ENCODE data around the gene RPL31.

The RPL31 gene

GRCh38 chr2:100976061-100976460 lies 26.0 kb upstream of the RPL31 start:
- DNase-seq: no peak

- no peak for DNase-seq
Observed at GRCh38 chr2:100976645-100977391, 25.3 kb upstream of the RPL31 start.

- DNase-seq: no peak
Observed at GRCh38 chr2:100977511-100977910, 24.6 kb upstream of the RPL31 start.

GRCh38 chr2:100978582-100979191 lies 23.4 kb upstream of the RPL31 start:
- no peak for DNase-seq

GRCh38 chr2:100980046-100980445 lies 22.0 kb upstream of the RPL31 start:
- no peak for DNase-seq

GRCh38 chr2:100981011-100981410 lies 21.1 kb upstream of the RPL31 start:
- no peak for DNase-seq

- no peak for DNase-seq
Observed at GRCh38 chr2:100982431-100982861, 19.6 kb upstream of the RPL31 start.

GRCh38 chr2:100983201-100983600 lies 18.9 kb upstream of the RPL31 start:
- no peak for DNase-seq

- DNase-seq: no peak
Observed at GRCh38 chr2:100983684-100984310, 18.3 kb upstream of the RPL31 start.

GRCh38 chr2:100984892-100985307 lies 17.2 kb upstream of the RPL31 start:
- no peak for DNase-seq

GRCh38 chr2:100986157-100986556 lies 15.9 kb upstream of the RPL31 start:
- DNase-seq: no peak

- no peak for DNase-seq
Observed at GRCh38 chr2:100987536-100987935, 14.6 kb upstream of the RPL31 start.

- no peak for DNase-seq
Observed at GRCh38 chr2:100987974-100988373, 14.1 kb upstream of the RPL31 start.

- DNase-seq: no peak
Observed at GRCh38 chr2:100988630-100989417, 13.3 kb upstream of the RPL31 start.

- DNase-seq: no peak
Observed at GRCh38 chr2:100989666-100990065, 12.4 kb upstream of the RPL31 start.

- DNase-seq: no peak
Observed at GRCh38 chr2:100990166-100990565, 11.9 kb upstream of the RPL31 start.

GRCh38 chr2:100990650-100991403 lies 11.3 kb upstream of the RPL31 start:
- no peak for DNase-seq

- DNase-seq: no peak
Observed at GRCh38 chr2:100991404-100991773, 10.7 kb upstream of the RPL31 start.

GRCh38 chr2:100992262-100992661 lies 9.8 kb upstream of the RPL31 start:
- DNase-seq: no peak

- DNase-seq: no peak
Observed at GRCh38 chr2:100993294-100993693, 8.8 kb upstream of the RPL31 start.

- no peak for DNase-seq
Observed at GRCh38 chr2:100995309-100996075, 6.6 kb upstream of the RPL31 start.

Data from NCI-H2029 treated with DMSO at 0.1 percent for 48 hours (cell line).